Type B pancreatic cell (in vitro differentiated cells): ENCODE results near the gene STING1. TPM values are rescaled to one million over a fixed set of nuclear protein-coding genes. Genes with fewer than 3 reads are reported as not detected.
"Not testable (repeated sequence)": the region's sequence is repeated elsewhere in the genome, so short reads cannot be mapped to it uniquely, and the experiment has no call there.

Source experiments
- DNase-seq: peaks from one replicate; pipeline ENCODE4 v3.0.0; 2021; ENCODE audit warnings: mixed read lengths; ENCODE audit not compliant: unreplicated experiment; ENCODE audit errors: extremely low spot score
- H3K27ac Mint-ChIP-seq: 2 replicates; pipeline ENCODE4 v1.8.0; 2021; ENCODE audit warnings: mild to moderate bottlenecking, mixed read lengths
- H3K27me3 Mint-ChIP-seq: 2 replicates; pipeline ENCODE4 v1.8.0; 2021; ENCODE audit warnings: mixed read lengths
- H3K36me3 Mint-ChIP-seq: 2 replicates; pipeline ENCODE4 v1.8.0; 2021; ENCODE audit warnings: mixed read lengths
- H3K4me1 Mint-ChIP-seq: one replicate; pipeline ENCODE4 v1.8.0; 2021; ENCODE audit warnings: mixed read lengths; ENCODE audit not compliant: unreplicated experiment
- H3K4me3 Mint-ChIP-seq: 2 replicates; pipeline ENCODE4 v1.8.0; 2021; ENCODE audit warnings: mild to moderate bottlenecking, mixed read lengths
- H3K9me3 Mint-ChIP-seq: 2 replicates; pipeline ENCODE4 v1.8.0; 2021; ENCODE audit warnings: mixed read lengths
- total RNA-seq: library from RNA; stranded (reverse); gene quantifications from 2 replicates; pipeline ENCODE4 v1.2.1, GENCODE V29; 2021; ENCODE audit warnings: low replicate concordance
- TF ChIP-seq, protein P1 (sequence below): fragments of 200-600 bp; sonication (generic); conservative IDR thresholded peaks from 2 replicates; pipeline ENCODE4 v1.5.0; 2021; ENCODE audit warnings: antibody characterized with exemption, mild to moderate bottlenecking

Gene STING1
- total RNA-seq, 1 donor from 2014 or later: 7.7 TPM

DNA sequence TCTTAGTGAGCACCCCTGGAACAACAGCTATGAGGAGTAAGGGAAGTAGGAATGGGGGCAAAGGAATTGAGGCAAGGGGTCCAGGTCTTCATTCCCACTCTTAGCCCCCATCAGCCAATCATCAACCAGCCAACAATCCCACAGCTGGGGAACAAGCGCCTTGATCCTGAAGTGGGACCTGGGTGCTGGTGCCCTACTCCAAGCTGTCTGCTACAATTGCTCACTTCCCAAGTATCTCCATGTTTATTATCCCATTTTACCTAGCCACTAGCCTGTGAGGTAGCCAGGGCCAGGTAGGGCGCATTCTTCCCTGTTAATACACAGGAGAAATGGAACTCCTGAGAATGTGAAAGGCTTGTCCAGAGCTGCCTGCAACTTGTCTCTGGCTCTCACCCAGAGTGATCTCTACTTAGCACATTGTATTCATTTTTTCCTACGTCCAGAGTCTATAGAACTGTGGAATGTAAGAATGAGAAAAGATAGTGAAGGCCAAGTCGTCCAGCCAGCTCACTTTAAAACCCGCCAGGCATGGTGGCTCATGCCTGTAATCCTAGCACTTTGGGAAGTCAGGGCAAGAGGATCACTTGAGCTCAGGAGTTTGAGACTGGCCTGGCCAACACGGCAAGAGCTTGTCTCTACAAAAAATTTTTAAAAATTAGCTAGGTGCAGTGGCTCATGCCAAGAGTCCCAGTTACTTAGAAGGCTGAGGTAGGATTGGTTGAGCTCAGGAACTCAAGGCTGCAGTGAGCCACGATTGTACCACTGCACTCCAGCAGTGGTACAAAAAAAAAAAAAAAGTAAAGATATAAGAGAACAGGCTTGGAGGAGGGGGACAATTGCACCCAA is 37.0 kb downstream of the STING1 start:
- Mint-ChIP-seq H3K27me3 (peaks cover 15% of the 10 kb centered on the region), H3K4me3 (no peak overlapping the region), H3K9me3 (no peaks in the 10 kb centered on the region), H3K27ac (no peak overlapping the region), H3K4me1 (peaks cover 7% of the 10 kb centered on the region), H3K36me3 (no peaks in the 10 kb centered on the region)
- no peak for DNase-seq
- TF ChIP-seq, protein P1, sequence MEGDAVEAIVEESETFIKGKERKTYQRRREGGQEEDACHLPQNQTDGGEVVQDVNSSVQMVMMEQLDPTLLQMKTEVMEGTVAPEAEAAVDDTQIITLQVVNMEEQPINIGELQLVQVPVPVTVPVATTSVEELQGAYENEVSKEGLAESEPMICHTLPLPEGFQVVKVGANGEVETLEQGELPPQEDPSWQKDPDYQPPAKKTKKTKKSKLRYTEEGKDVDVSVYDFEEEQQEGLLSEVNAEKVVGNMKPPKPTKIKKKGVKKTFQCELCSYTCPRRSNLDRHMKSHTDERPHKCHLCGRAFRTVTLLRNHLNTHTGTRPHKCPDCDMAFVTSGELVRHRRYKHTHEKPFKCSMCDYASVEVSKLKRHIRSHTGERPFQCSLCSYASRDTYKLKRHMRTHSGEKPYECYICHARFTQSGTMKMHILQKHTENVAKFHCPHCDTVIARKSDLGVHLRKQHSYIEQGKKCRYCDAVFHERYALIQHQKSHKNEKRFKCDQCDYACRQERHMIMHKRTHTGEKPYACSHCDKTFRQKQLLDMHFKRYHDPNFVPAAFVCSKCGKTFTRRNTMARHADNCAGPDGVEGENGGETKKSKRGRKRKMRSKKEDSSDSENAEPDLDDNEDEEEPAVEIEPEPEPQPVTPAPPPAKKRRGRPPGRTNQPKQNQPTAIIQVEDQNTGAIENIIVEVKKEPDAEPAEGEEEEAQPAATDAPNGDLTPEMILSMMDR: no peak

DNA sequence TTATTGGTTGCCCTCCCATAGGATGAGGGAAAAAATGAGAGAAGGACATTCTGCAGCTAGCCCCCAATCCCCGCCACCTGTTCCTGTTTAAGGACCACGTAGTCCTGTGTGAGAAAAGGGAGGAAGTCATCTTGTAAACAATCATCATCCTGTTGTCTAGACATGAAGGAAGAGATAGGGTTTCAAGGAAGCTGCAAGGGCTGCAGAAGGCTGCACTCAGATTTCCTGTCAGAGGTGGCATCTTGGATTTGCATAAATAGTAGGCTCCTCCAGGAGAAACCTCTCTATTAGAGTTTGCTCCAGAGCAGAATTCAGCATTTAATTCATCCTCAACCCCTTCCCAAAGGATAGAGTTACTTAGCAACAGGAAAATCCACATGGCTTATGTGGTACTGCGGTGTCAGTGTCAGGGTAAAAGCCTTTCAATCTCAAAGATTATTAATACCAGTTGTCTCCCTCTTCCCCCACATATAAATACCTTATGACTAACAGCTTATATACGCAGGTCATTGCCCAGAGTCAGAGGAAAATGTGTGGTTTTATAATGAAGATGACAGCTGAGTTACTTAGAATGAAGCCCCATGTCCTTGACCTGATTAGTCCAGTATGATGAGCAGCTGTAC is 38.6 kb downstream of the STING1 start:
- peaks cover 14% of the 10 kb centered on the region for H3K27me3 Mint-ChIP-seq
- TF ChIP-seq, protein P1: no peak
- no peak overlapping the region for H3K4me3 Mint-ChIP-seq
- DNase-seq: no peak
- no peaks in the 10 kb centered on the region for H3K36me3 Mint-ChIP-seq
- peaks cover 13% of the 10 kb centered on the region for H3K4me1 Mint-ChIP-seq
- no peaks in the 10 kb centered on the region for H3K9me3 Mint-ChIP-seq
- H3K27ac Mint-ChIP-seq: no peak overlapping the region

DNA sequence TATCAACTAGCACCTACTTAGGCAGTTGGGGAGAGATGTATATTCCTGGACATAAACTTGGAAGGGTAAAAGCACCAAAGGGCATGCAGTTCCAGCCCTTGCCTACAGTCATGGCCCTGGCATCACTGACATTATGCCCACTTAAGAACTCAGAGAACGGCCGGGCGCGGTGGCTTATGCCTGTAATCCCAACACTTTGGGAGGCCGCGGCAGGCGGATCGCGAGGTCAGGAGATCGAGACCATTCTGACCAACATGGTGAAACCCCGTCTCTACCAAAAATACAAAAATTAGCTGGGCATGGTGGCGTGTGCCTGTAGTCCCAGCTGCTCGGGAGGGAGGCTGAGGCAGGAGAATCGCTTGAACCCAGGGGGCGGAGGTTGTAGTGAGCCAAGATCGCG is 42.1 kb downstream of the STING1 start:
- not testable (repeated sequence) for H3K27ac Mint-ChIP-seq, H3K4me3 Mint-ChIP-seq

DNA sequence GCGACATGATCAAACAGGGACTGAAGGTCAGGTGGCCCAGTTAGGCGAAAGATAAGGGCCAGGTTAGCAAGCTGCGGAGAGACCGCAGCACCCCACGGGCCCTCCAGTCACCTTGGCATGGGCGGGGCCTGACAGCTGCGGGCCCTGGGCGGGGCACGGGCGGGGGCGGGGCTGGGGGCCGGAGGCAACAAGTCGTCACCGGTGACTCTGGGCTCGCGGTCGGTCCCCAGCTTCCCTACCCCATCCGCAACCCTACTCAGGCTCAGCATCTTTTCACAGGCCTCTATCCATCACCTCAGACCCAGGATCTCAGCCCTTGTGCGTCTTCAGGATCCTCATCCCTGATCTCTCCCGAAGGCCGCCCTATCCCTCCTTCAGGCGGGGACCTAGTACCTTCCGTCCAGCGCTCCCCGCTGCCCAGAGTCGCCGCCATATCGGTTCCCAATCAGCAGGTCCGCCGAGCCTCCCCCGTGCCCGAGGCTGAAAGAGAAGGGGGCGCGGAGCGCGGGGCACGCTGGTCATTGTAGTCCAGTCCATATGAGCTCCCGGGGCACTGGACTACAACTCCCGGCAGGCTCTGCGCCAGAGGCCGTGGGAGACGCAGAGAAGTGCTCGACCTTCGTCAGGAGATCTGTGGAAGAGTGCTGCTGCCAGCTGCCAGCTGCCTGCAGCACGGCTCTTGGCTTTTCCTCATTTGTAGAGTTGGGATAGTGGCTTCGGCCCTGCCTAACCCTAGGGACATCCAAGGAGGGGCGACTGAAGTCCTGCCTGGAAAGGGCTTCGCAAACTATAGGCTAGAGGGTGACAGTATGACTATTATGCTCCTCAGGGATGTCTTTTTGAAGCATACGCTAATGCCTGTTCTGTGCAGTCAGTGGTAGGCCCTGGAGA is 43.3 kb downstream of the STING1 start, which contains the start of gene DNAJC18:
TSS of gene DNAJC18 (minus strand) at position 513 of the 891 bp plus-strand sequence. CDS start at position 433, 80 bp downstream.
- H3K36me3 Mint-ChIP-seq: peaks cover 8% of the 10 kb centered on the region
- TF ChIP-seq, protein P1: no peak
- peak within 1 kb of the TSS; percentile 92 for H3K27ac Mint-ChIP-seq
- H3K9me3 Mint-ChIP-seq: no peaks in the 10 kb centered on the region
- H3K27me3 Mint-ChIP-seq: peaks cover 11% of the 10 kb centered on the region
- DNase-seq: peak; percentile 93
- peak within 1 kb of the TSS; percentile 99 for H3K4me3 Mint-ChIP-seq
- peaks cover 20% of the 10 kb centered on the region for H3K4me1 Mint-ChIP-seq

More for the DNA sequence above, 42.1 kb downstream of the STING1 start:
- Mint-ChIP-seq H3K27me3 (peaks cover 11% of the 10 kb centered on the region), H3K4me1 (peaks cover 20% of the 10 kb centered on the region)
- H3K9me3 Mint-ChIP-seq, H3K36me3 Mint-ChIP-seq, DNase-seq: not testable (repeated sequence)

DNA sequence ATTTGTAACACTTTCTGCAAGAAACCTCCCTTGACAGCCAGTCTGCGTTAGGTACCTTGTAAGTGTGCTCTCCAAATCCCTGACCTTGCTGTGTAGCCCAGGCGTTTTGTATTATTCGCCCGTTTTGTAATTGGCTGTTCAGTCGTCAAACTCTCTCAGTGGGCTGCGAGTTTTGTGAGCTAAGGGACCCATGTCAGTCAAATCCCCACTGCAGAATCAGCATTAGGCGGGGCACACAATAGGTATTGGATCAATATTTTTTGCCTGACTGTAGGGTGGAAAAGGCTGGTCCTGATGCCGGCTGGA is 43.9 kb downstream of the STING1 start:
- Mint-ChIP-seq H3K4me1 (peaks cover 15% of the 10 kb centered on the region), H3K36me3 (peaks cover 8% of the 10 kb centered on the region), H3K9me3 (no peaks in the 10 kb centered on the region), H3K27ac (peak overlapping the region; percentile 92), H3K4me3 (peak overlapping the region; percentile 99), H3K27me3 (peaks cover 9% of the 10 kb centered on the region)
- TF ChIP-seq, protein P1: no peak
- no peak for DNase-seq
